CD4-positive, alpha-beta memory T cell (primary cell): ENCODE data around the gene ULK4. TPM values are rescaled to one million over a fixed set of nuclear protein-coding genes. Genes with fewer than 3 reads are reported as not detected.

Experiments used
- CTCF ChIA-PET: fragments of 350-600 bp; sonication (Branson Sonifier 250); formaldehyde crosslinking; loops from one replicate; lab custom pipeline; 2021; ENCODE audit warnings: inconsistent platforms; ENCODE audit not compliant: partially characterized antibody; lab: Charles Lee
- POLR2A ChIA-PET: fragments of 350-600 bp; sonication (Branson Sonifier 250); formaldehyde crosslinking; loops from one replicate; lab custom pipeline; 2021; ENCODE audit not compliant: partially characterized antibody; lab: Charles Lee
- DNase-seq, 5 donors: peaks; one replicate each; pipeline versions ENCODE4 v3.0.0 to v3.0.0-alpha.2; 2020 to 2022; ENCODE audit warnings: mixed read lengths in 1 of 5
- H3K27ac ChIP-seq: one replicate; pipeline ENCODE4 v1.7.0; 2013; ENCODE audit warnings: low read depth, low read length
- H3K27me3 ChIP-seq: 2 replicates; pipeline ENCODE4 v1.7.0; 2013; ENCODE audit warnings: mild to moderate bottlenecking, low read length, moderate library complexity; ENCODE audit not compliant: insufficient read depth
- H3K36me3 ChIP-seq: 2 replicates; pipeline ENCODE4 v1.7.0; 2013; ENCODE audit warnings: mild to moderate bottlenecking, low read length, moderate library complexity; ENCODE audit not compliant: insufficient read depth
- H3K4me1 ChIP-seq: 2 replicates; pipeline ENCODE4 v1.7.0; 2013; ENCODE audit warnings: mild to moderate bottlenecking, low read length, moderate library complexity; ENCODE audit not compliant: insufficient read depth
- H3K4me3 ChIP-seq, 2 donors: one replicate each; pipeline ENCODE4 v1.7.0; 2013; ENCODE audit warnings: low read length in 2 of 2, mild to moderate bottlenecking in 1 of 2
- H3K9me3 ChIP-seq, 2 donors: one replicate each; pipeline ENCODE4 v1.7.0; 2013; ENCODE audit warnings: low read length in 2 of 2, control low read depth in 1 of 2; ENCODE audit not compliant: control insufficient read depth in 1 of 2
- H3K27ac Mint-ChIP-seq, 7 donors: one replicate each; pipeline ENCODE4 v1.8.0; 2020 to 2021; ENCODE audit warnings: mixed read lengths in 7 of 7, mild to moderate bottlenecking in 6 of 7, inconsistent platforms in 3 of 7, moderate library complexity in 3 of 7
- H3K27me3 Mint-ChIP-seq, 2 donors: one replicate each; pipeline ENCODE4 v1.8.0; 2020 to 2021; ENCODE audit warnings: mixed read lengths in 2 of 2
- H3K36me3 Mint-ChIP-seq, 2 donors: one replicate each; pipeline ENCODE4 v1.8.0; 2020 to 2021; ENCODE audit warnings: mixed read lengths in 2 of 2, inconsistent platforms in 1 of 2, mild to moderate bottlenecking in 1 of 2
- H3K4me1 Mint-ChIP-seq, 4 donors: one replicate each; pipeline ENCODE4 v1.8.0; 2020 to 2021; ENCODE audit warnings: mixed read lengths in 4 of 4, mild to moderate bottlenecking in 1 of 4
- H3K4me3 Mint-ChIP-seq, 8 donors: one replicate each; pipeline ENCODE4 v1.8.0; 2020 to 2021; ENCODE audit warnings: mixed read lengths in 8 of 8, mild to moderate bottlenecking in 7 of 8, moderate library complexity in 6 of 8, inconsistent platforms in 3 of 8
- H3K9me3 Mint-ChIP-seq, 8 donors: one replicate each; pipeline ENCODE4 v1.8.0; 2020 to 2021; ENCODE audit warnings: mixed read lengths in 8 of 8, mild to moderate bottlenecking in 5 of 8, inconsistent platforms in 3 of 8, moderate library complexity in 1 of 8
- intact Hi-C: fragments of 100-400 bp; cut with micrococcal nuclease; formaldehyde crosslinking; loops from one replicate; pipeline ENCODE4 v1.15.1; 2023
- polyA plus RNA-seq, 2 donors: library from polyadenylated mRNA; unstranded; fragments of 300-500 nt; fragmentation: Illumina TruSeq; gene quantifications; one replicate each; pipeline ENCODE4 v1.2.3, GENCODE V29; 2021
- total RNA-seq, 2 experiments: library from RNA; stranded (reverse); gene quantifications; one replicate each; pipeline ENCODE4 v1.2.3, GENCODE V29; 2021

ULK4 gene
- total and polyA plus RNA-seq, 4 experiments from 2014 or later, result 6.3 to 29.1 (median 19.2) TPM

GRCh38 chr3:41477399-41478014, 484.4 kb downstream of the ULK4 start:
- peaks cover 7 to 10% of the 10 kb centered on the region in 2 donors for H3K36me3 Mint-ChIP-seq
- ChIA-PET CTCF (no interaction called here), POLR2A (no interaction called here)
- Histone ChIP-seq H3K27me3 (no peaks in the 10 kb centered on the region), H3K4me1 (no peaks in the 10 kb centered on the region), H3K9me3 (no peaks in the 10 kb centered on the region), H3K4me3 (no peak overlapping the region), H3K27ac (no peak overlapping the region), H3K36me3 (no peaks in the 10 kb centered on the region)
- H3K9me3 Mint-ChIP-seq, result peaks cover 0 to 25% (median 18%) of the 10 kb centered on the region in 8 donors
- no peak overlapping the region for H3K4me3 Mint-ChIP-seq
- H3K4me1 Mint-ChIP-seq, result no peaks in the 10 kb centered on the region
- no peak for DNase-seq
- intact Hi-C loops, result no loop called here
- no peaks in the 10 kb centered on the region for H3K27me3 Mint-ChIP-seq
- H3K27ac Mint-ChIP-seq, result no peak overlapping the region

- no peaks in the 10 kb centered on the region for H3K27me3 Mint-ChIP-seq
- intact Hi-C loops, result no loop called here
- no peak overlapping the region for H3K27ac ChIP-seq
- H3K4me1 ChIP-seq, result no peaks in the 10 kb centered on the region
- H3K9me3 ChIP-seq, result no peaks in the 10 kb centered on the region
- no peaks in the 10 kb centered on the region for H3K4me1 Mint-ChIP-seq
- peaks cover 6 to 61% (median 49%) of the 10 kb centered on the region in 8 donors for H3K9me3 Mint-ChIP-seq
- H3K27me3 ChIP-seq, result no peaks in the 10 kb centered on the region
- peak overlapping the region in 1 of 7 donors; percentile 57 for H3K27ac Mint-ChIP-seq
- ChIA-PET POLR2A (no interaction called here), CTCF (no interaction called here)
- peaks cover 26 to 27% of the 10 kb centered on the region in 2 donors for H3K36me3 Mint-ChIP-seq
- no peaks in the 10 kb centered on the region for H3K36me3 ChIP-seq
- DNase-seq, result no peak
- H3K4me3 ChIP-seq, result no peak overlapping the region
- H3K4me3 Mint-ChIP-seq, result peak overlapping the region in 1 of 8 donors; percentile 8
Observed at GRCh38 chr3:41469083-41469482, 492.8 kb downstream of the ULK4 start.

GRCh38 chr3:41467481-41467880, 494.4 kb downstream of the ULK4 start:
- no peak for DNase-seq
- ChIA-PET POLR2A (no interaction called here), CTCF (no interaction called here)
- Histone ChIP-seq H3K9me3 (no peaks in the 10 kb centered on the region), H3K4me1 (no peaks in the 10 kb centered on the region), H3K27me3 (no peaks in the 10 kb centered on the region), H3K27ac (no peak overlapping the region), H3K36me3 (no peaks in the 10 kb centered on the region), H3K4me3 (no peak overlapping the region)
- Mint-ChIP-seq H3K27me3 (no peaks in the 10 kb centered on the region), H3K4me3 (no peak overlapping the region), H3K4me1 (no peaks in the 10 kb centered on the region), H3K9me3 (peaks cover 6 to 47% (median 37%) of the 10 kb centered on the region in 8 donors), H3K27ac (no peak overlapping the region), H3K36me3 (peaks cover 24 to 33% of the 10 kb centered on the region in 2 donors)
- intact Hi-C loops, result no loop called here

GRCh38 chr3:41464858-41465257, 497.0 kb downstream of the ULK4 start:
- H3K4me3 ChIP-seq, result no peak overlapping the region
- H3K4me1 ChIP-seq, result no peaks in the 10 kb centered on the region
- intact Hi-C loops, result no loop called here
- POLR2A ChIA-PET, result no interaction called here
- Mint-ChIP-seq H3K9me3 (peaks cover 6 to 21% (median 12%) of the 10 kb centered on the region in 8 donors), H3K36me3 (peaks cover 16 to 45% of the 10 kb centered on the region in 2 donors), H3K4me3 (no peak overlapping the region), H3K27me3 (no peaks in the 10 kb centered on the region), H3K4me1 (no peaks in the 10 kb centered on the region), H3K27ac (no peak overlapping the region)
- CTCF ChIA-PET, result no interaction called here
- H3K27me3 ChIP-seq, result no peaks in the 10 kb centered on the region
- no peaks in the 10 kb centered on the region for H3K9me3 ChIP-seq
- H3K36me3 ChIP-seq, result no peaks in the 10 kb centered on the region
- no peak overlapping the region for H3K27ac ChIP-seq
- no peak for DNase-seq

- Histone ChIP-seq H3K27ac (no peak overlapping the region), H3K36me3 (no peaks in the 10 kb centered on the region), H3K27me3 (no peaks in the 10 kb centered on the region), H3K9me3 (no peaks in the 10 kb centered on the region), H3K4me1 (no peaks in the 10 kb centered on the region), H3K4me3 (no peak overlapping the region)
- intact Hi-C loops, result no loop called here
- Mint-ChIP-seq H3K9me3 (peaks cover 3 to 17% (median 8%) of the 10 kb centered on the region in 8 donors), H3K36me3 (peaks cover 15 to 44% of the 10 kb centered on the region in 2 donors), H3K4me3 (no peak overlapping the region), H3K27ac (no peak overlapping the region), H3K4me1 (no peaks in the 10 kb centered on the region), H3K27me3 (no peaks in the 10 kb centered on the region)
- no peak for DNase-seq
- ChIA-PET CTCF (no interaction called here), POLR2A (no interaction called here)
Observed at GRCh38 chr3:41464401-41464800, 497.5 kb downstream of the ULK4 start.

GRCh38 chr3:41462103-41462691, 499.7 kb downstream of the ULK4 start:
- H3K9me3 ChIP-seq, result no peaks in the 10 kb centered on the region

GRCh38 chr3:41460736-41461135, 501.2 kb downstream of the ULK4 start:
- CTCF ChIA-PET, result no interaction called here
- Histone ChIP-seq H3K27me3 (no peaks in the 10 kb centered on the region), H3K27ac (no peak overlapping the region), H3K4me1 (no peaks in the 10 kb centered on the region), H3K36me3 (no peaks in the 10 kb centered on the region), H3K9me3 (no peaks in the 10 kb centered on the region), H3K4me3 (no peak overlapping the region)
- Mint-ChIP-seq H3K9me3 (peaks cover 0 to 2% (median 0%) of the 10 kb centered on the region in 8 donors), H3K36me3 (peaks cover 14 to 63% of the 10 kb centered on the region in 2 donors), H3K4me3 (no peak overlapping the region), H3K27me3 (no peaks in the 10 kb centered on the region), H3K4me1 (no peaks in the 10 kb centered on the region), H3K27ac (no peak overlapping the region)
- POLR2A ChIA-PET, result no interaction called here
- no peak for DNase-seq
- intact Hi-C loops, result no loop called here

More at GRCh38 chr3:41462103-41462691, 499.7 kb downstream of the ULK4 start:
- H3K9me3 Mint-ChIP-seq, result peaks cover 0 to 2% (median 0%) of the 10 kb centered on the region in 8 donors
- no peaks in the 10 kb centered on the region for H3K27me3 Mint-ChIP-seq
- DNase-seq, result no peak
- H3K27ac Mint-ChIP-seq, result no peak overlapping the region
- Histone ChIP-seq H3K4me1 (no peaks in the 10 kb centered on the region), H3K36me3 (no peaks in the 10 kb centered on the region), H3K4me3 (no peak overlapping the region), H3K27ac (no peak overlapping the region), H3K27me3 (no peaks in the 10 kb centered on the region)
- intact Hi-C loops, result no loop called here
- H3K4me3 Mint-ChIP-seq, result no peak overlapping the region
- ChIA-PET POLR2A (no interaction called here), CTCF (no interaction called here)
- no peaks in the 10 kb centered on the region for H3K4me1 Mint-ChIP-seq
- H3K36me3 Mint-ChIP-seq, result peaks cover 11 to 57% of the 10 kb centered on the region in 2 donors
